NCI-H510A (cell line): ENCODE measurements around the gene CEP41.
A peak's percentile ranks its signal among the peaks of the same experiment; 100 is the strongest.
"Not testable (repeated sequence)": the region's sequence is repeated elsewhere in the genome, so short reads cannot be mapped to it uniquely, and the experiment has no call there.

ENCODE experiments used
- DNase-seq: peaks from one replicate; lab custom pipeline; 2025; lab: John Stamatoyannopoulos, UW

Gene CEP41

GRCh38 chr7:130458257-130458656, 17.4 kb upstream of the CEP41 start:
- no peak for DNase-seq

DNA sequence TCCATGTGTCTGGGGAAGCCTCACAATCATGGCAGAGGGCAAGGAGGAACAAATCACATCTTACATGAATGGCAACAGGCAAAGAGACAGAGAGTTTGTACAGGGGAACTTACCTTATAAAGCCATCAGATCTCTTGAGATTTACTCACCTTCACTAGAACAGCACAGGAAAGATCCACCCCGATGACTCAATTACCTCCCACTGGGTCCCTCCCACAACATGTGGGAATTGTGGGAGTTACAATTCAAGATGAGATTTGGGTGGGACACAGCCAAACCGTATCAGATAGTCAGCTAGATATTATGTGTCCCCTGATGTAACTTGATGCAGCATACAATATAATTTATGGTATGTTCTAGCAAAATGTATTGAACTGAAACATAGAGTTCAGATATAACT, 14.1 kb upstream of the CEP41 start:
- no peak for DNase-seq

GRCh38 chr7:130452951-130453350, 12.1 kb upstream of the CEP41 start:
- DNase-seq = no peak

- not testable (repeated sequence) for DNase-seq
Measured at GRCh38 chr7:130451344-130451743, 10.5 kb upstream of the CEP41 start.

DNA sequence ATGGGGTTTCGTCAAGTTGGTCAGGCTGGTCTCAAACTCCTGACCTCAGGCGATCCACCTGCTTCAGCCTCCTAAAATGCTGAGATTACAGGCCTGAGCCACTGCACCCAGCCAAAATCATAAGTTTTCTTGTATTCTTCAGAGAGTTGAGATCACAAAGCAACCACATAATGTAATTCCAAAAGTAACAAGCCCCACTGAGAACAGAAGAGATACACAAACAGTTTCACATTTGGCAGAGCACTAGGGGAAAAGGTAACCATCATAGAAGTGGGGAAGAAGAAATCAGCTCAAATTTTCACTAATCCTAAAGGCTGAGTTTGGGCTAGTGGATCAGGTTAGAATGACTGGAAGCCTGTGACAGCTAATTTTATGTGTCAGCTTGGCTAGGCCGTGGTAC, 5.4 kb upstream of the CEP41 start:
- DNase-seq = no peak

GRCh38 chr7:130444751-130445407, 4.1 kb upstream of the CEP41 start:
- DNase-seq = no peak

- DNase-seq = no peak
Measured at GRCh38 chr7:130444234-130444633, 3.4 kb upstream of the CEP41 start.

DNA sequence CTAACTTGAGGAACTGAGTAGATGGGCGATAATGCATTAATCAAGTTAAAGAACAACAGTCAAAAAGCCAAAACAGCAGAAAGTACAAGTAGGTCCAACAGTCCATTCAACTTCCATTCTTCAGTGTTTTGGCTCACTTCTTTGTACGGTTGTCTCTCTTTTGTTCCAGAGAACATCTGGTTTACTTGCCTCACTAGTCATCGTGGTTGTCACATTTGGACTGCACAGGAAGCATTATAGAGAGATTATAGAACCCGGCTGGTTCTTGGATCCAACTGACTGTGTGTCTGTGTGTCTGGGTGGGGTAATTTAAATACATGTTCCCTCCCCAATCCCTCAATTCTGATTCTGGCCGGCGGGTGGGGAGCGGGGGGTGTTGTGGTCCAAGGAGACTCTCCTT, 1.8 kb upstream of the CEP41 start:
- no peak for DNase-seq

- peak; percentile 70 for DNase-seq
Measured at GRCh38 chr7:130441408-130441869, 623 bp upstream of the CEP41 start.

GRCh38 chr7:130436253-130436652, 4.6 kb downstream of the CEP41 start:
- DNase-seq = no peak

DNA sequence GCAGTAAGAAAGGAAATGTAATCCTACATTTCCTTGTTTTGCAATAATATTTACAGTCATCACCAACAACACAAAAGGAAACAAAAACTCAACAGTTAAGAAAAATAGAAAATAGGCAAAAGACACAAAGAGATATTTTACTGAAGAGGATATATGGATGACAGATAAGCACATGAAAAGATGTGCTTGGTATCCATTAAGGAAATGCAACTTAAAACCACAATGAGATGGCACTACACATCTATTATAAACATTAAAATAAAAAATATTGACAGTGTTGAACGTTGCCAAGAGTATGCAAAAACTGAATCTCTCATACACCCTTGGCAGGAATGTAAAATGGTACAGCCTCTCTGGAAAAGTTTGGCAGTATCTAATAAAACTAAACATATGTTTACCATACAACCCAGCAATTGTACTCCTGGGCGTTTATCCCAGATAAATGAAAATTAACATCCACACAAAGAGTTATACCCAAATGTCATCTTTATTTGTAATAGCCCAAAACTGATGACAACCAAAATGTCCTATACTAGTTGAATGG, 5.4 kb downstream of the CEP41 start:
- no peak for DNase-seq

DNA sequence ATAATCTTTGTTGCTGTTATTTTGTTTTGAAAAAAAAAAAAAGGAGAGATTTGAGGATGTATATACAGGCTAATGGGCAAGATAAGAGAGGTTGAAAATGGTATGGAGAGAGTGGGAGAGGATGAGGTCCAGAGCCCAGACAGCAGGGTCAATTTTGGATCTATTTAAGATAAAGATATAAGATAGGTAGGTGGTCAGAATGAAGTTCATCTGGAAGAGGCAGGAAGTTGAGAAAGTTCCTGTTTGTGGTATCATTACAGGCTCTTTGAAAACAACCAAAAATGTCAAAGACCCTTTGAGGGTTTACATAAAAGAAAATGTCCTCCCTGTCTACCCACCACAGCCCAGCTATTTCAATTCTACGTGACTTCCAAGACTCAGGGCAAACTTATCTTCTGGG, 7.5 kb downstream of the CEP41 start:
- DNase-seq = no peak

DNA sequence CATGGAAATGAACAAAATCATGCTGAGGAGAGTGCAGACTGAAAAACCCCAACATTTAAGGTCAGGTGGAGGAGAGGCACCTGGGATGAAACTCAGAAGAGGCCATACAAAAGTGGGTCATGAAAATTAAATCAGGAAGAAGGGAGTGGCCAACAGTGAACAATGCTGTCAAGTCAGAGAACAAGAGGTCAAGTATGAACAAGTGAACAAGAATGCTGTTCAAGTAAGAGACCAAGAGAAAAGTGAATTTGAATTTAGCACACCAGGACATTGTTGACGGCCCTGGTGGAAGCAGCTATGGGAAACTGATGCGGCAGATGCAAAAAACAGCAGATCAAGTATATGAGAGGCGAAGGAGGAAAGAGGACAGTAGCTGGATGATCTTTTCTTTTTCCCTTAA, 7.9 kb downstream of the CEP41 start:
- DNase-seq = no peak

- no peak for DNase-seq
Measured at GRCh38 chr7:130430841-130431666, 9.8 kb downstream of the CEP41 start.

DNA sequence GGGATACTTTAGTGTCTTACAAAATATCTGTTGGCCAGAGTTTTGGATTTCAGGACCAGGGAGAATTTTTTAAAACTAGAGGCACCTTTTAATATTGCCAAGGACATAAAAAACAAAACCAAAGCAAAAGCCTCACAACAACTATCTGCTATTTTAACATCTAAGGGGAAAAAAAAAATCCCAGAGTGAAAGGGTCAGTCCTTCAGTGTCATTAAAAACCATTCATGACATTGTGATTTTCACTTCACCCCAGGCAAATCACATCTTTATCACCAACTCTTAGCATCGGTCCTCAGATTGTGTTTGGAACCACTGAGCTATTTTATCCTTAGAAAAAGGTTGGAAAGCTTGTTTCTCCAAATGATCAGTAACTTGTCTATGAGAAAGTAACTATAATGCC, 10.7 kb downstream of the CEP41 start:
- DNase-seq = no peak

DNA sequence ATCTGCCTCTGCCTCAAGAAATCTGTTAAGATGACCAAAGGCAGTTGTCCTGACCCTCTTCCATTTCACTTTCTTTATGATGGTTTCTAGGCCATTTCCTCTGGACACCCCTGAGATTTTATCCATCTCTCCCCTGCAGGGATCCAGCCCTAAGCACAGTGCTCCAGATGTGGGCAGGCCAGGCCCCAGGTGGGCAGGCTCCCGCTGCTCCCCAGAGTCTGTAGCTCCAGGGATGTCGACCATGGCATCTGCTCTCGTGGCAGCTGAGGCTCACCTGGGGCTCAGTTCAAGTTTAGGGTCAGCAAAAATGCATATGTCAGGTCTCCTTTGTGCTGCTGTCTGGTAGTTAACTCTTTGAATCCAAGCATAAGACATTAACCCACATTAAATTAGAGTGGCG, 11.8 kb downstream of the CEP41 start:
- DNase-seq = no peak

DNA sequence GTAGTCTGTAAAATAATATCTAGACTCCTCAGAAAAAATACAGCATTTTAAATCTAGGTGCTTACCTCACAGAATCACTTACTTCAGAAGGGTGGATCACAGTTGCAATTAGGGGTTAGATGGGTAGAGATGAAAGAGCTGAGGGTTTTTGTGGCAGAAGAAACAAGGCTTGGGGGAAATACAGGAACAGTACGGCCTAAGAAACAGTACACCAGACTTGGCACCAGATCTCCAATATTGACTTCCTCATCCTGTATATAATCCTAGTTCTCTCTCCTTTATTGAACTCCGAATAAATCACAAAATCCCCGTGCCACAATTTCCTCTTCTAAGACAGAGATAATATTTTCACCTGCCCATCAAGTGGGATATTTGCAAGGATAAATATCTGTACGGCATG, 14.3 kb downstream of the CEP41 start:
- no peak for DNase-seq

DNA sequence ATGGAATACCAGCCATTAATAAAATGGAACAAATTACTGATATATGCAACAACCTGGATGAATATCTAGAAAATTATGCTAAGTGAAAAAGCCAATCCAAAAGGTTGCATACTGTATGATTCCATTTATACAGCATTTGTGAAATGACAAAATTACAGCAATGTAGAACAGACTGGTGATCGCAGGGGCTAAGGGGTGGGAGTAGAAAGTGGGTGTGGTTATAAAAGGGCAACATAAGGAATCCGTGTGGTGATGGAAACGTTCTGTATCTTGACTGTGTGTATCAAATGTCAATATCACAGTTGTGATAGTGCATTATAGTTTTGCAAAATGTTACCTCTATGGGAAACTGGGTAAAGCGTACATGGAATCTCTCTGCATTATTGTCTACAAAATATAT, 15.0 kb downstream of the CEP41 start:
- no peak for DNase-seq

DNA sequence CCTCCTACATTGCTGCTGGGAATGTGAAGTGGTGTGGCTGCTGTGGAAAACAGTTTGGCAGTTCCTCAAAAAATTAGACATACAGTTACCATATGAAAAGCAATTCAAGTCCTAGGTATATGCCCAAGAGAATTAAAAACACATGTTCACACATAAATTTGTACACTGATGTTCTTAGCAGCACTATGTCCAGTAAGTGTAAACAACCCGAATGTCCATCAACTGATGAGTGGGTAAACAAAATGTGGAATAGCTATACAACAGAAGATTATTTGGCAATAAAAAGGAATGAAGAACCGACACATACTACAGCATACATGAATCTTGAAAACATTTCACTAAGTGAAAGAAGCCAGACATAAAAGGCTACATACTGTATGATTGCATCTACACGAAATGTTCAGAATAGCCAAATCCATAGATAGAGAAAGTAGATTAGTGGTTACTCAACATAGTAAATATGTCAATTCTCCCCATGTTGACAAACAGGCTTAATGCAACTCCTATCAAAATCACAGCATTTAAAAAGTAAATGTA, 17.2 kb downstream of the CEP41 start:
- DNase-seq = no peak

- DNase-seq = peak; percentile 29
Measured at GRCh38 chr7:130421684-130422083, 19.1 kb downstream of the CEP41 start.

GRCh38 chr7:130420943-130421578, 19.8 kb downstream of the CEP41 start:
- DNase-seq = no peak

DNA sequence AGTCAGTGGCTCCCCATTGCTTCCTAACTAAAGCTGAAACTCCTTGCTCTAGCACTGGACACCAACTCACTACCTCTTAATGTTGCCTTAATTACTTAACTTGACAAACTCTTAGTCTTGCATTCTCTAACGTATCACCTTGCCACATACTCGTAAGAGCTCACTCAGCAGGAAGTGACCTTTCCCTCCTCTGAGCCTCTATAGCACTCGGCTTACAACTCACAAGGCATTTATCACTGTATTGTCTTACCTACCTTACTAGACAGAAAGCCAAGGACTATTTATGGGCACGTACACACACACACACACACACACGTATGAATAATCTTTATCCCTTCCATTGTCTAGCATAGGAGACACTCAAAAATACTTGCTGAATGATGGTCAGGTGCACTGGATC, 21.2 kb downstream of the CEP41 start:
- DNase-seq = no peak

DNA sequence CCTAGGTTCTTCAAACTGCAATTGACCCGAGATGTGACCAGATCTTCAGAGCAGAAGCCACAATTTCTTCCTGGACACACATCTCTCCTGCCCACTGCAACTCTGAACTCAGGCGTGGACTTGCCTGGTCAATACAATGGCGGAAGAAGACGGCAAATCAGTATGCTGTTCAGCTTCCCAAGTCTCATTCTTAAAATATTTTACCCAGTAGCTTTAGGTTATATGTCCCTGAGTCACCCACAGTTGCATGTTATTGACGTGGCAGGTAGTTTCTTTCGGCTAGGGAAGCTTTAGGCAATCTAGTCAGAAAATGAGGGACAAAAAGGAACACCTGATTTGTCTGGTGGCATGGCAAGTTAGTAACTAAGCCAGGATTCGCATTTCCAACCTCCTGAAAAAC, 22.5 kb downstream of the CEP41 start:
- no peak for DNase-seq
